HT1080 (cell line): ENCODE data around the gene CDX2. TPM values are rescaled to one million over a fixed set of nuclear protein-coding genes. Genes with fewer than 3 reads are reported as not detected.
"Not testable (repeated sequence)": the region's sequence is repeated elsewhere in the genome, so short reads cannot be mapped to it uniquely, and the experiment has no call there.

Experiments
- DNase-seq: peaks from one replicate; pipeline ENCODE4 v3.0.0-alpha.2; 2015; ENCODE audit warnings: low read depth
- polyA plus RNA-seq, 2 experiments: library from polyadenylated mRNA; depleted of rRNA; stranded (reverse); fragments of >200 nt; gene quantifications; 2 replicates each; pipeline ENCODE4 v1.2.3, GENCODE V29; 2015
- total RNA-seq: library from RNA; depleted of rRNA; stranded (reverse); fragments of >200 nt; shearing (Covaris generic); gene quantifications from 2 replicates; pipeline ENCODE4 v1.2.3, GENCODE V29; 2014; rRNA removed

Gene CDX2
- not detected in 2 replicates for total RNA-seq
- polyA plus RNA-seq (2015; cell fraction: cytosol; rRNA removed): not detected in 2 replicates
- not detected in 2 replicates for polyA plus RNA-seq (2015; cell fraction: nucleus; rRNA removed)

- no peak for DNase-seq
Measured at GRCh38 chr13:27969082-27969865, at the start of gene CDX2. Gene CDX2, minus strand, starts transcription at chr13:27969315. Its CDS starts 309 bp downstream, at chr13:27969006.

- no peak for DNase-seq
Measured at GRCh38 chr13:28014301-28014700, 45.2 kb upstream of the CDX2 start.

- DNase-seq: no peak
Measured at GRCh38 chr13:28013482-28013881, 44.4 kb upstream of the CDX2 start.

GRCh38 chr13:28012896-28013295, 43.8 kb upstream of the CDX2 start:
- no peak for DNase-seq

GRCh38 chr13:28012383-28012782, 43.3 kb upstream of the CDX2 start:
- peak; percentile 43 for DNase-seq

- no peak for DNase-seq
Measured at GRCh38 chr13:28010046-28010445, 40.9 kb upstream of the CDX2 start.

GRCh38 chr13:28005016-28005415, 35.9 kb upstream of the CDX2 start:
- not testable (repeated sequence) for DNase-seq

GRCh38 chr13:28002886-28003698, 34.0 kb upstream of the CDX2 start:
- no peak for DNase-seq

- no peak for DNase-seq
Measured at GRCh38 chr13:28001837-28002473, 32.8 kb upstream of the CDX2 start.

GRCh38 chr13:28001049-28001448, 31.9 kb upstream of the CDX2 start:
- no peak for DNase-seq

- no peak for DNase-seq
Measured at GRCh38 chr13:28000567-28000966, 31.5 kb upstream of the CDX2 start.

GRCh38 chr13:27997904-27998522, 28.9 kb upstream of the CDX2 start:
- DNase-seq: peak; percentile 51

- no peak for DNase-seq
Measured at GRCh38 chr13:27991881-27992280, 22.8 kb upstream of the CDX2 start.

- no peak for DNase-seq
Measured at GRCh38 chr13:27988520-27988919, 19.4 kb upstream of the CDX2 start, which contains the start of gene URAD. Gene URAD, minus strand, starts transcription at chr13:27988693. Its CDS starts 56 bp downstream, at chr13:27988637.

GRCh38 chr13:27985600-27985999, 16.5 kb upstream of the CDX2 start:
- no peak for DNase-seq

- no peak for DNase-seq
Measured at GRCh38 chr13:27982361-27982760, 13.2 kb upstream of the CDX2 start.

GRCh38 chr13:27981006-27981708, 12.0 kb upstream of the CDX2 start:
- DNase-seq: no peak

GRCh38 chr13:27980280-27980998, 11.3 kb upstream of the CDX2 start:
- no peak for DNase-seq

GRCh38 chr13:27979765-27980279, 10.7 kb upstream of the CDX2 start:
- DNase-seq: no peak
